ENCODE measurements around the gene SFSWAP.

- TF ChIP-seq CTCF (IDR thresholded peaks at IDR 0.05) (no peak), POLR2AphosphoS5 (IDR thresholded peaks at IDR 0.05; ENCODE audit: insufficient read depth in 1 of 2, low read depth in 1 of 2) (no peak)
Observed at GRCh38 chr12:131817241-131817640, 106.4 kb downstream of the SFSWAP start.
